LHCN-M2 (cell line): ENCODE measurements around the gene CNST. TPM values are rescaled to one million over a fixed set of nuclear protein-coding genes. Genes with fewer than 3 reads are reported as not detected.
"Not testable (repeated sequence)": the region's sequence is repeated elsewhere in the genome, so short reads cannot be mapped to it uniquely, and the experiment has no call there.

ENCODE experiments used
- DNase-seq: peaks from one replicate; pipeline ENCODE4 v3.0.0-alpha.2; 2012; ENCODE audit warnings: low read depth
- total RNA-seq: library from RNA; depleted of rRNA; stranded (reverse); fragments of >200 nt; gene quantifications from 2 replicates; pipeline ENCODE4 v1.2.3, GENCODE V29; 2014

The CNST gene
- total RNA-seq, 1 experiment from 2014 or later = 16.4 TPM

- DNase-seq = no peak
These were observed 107.8 kb downstream of the CNST start for GRCh38 chr1:246674049-246674448.

- DNase-seq = no peak
These were observed 111.6 kb downstream of the CNST start for GRCh38 chr1:246677842-246678241.

DNA sequence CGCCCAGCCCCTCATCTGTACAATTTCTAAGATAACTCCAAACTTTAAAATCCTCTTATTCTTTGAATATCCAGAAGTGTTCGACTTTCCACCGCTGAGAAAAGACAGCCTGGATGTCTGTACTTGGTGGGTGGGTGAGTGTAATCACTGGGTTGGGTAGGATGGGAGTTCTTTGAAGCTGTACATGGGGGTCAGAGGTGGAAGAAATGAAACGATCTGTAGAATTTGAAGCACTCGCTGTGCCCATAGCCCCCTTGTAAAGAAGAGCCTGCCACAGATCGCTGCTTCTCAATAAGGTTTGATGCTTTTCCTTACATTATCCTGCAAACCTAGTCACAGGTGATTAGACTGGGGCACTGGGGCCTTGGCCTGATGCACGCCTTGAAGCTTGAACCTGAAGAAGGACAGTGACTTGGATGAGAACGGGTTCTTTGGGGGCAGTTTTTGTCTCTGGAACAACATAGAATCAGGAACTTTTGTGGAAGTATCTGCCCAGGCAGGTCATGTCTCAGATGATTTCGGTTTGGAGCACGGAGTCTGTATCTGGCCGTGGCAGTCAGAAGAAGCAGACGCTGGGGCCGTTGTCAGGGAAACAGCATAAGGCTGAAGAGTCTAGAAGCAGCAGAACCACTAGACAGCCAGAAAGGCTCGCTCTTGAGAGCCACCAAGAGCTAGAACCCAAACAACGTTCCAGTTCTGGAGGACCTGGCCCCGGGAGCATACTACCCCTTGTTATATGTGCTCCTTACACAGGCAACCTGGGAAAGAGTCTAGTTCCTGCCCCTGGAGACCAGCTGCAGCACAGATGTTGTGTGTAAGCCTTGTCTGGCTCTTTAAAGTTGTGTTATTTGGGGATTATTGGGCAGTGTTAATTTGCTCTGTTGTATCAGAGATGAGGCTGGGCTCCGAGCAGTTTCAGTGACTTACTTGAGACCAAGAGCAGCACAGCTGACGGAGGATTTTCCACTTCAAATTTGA is 112.8 kb downstream of the CNST start:
- DNase-seq = no peak

- DNase-seq = no peak
These were observed 113.5 kb downstream of the CNST start for GRCh38 chr1:246679794-246680177.

DNA sequence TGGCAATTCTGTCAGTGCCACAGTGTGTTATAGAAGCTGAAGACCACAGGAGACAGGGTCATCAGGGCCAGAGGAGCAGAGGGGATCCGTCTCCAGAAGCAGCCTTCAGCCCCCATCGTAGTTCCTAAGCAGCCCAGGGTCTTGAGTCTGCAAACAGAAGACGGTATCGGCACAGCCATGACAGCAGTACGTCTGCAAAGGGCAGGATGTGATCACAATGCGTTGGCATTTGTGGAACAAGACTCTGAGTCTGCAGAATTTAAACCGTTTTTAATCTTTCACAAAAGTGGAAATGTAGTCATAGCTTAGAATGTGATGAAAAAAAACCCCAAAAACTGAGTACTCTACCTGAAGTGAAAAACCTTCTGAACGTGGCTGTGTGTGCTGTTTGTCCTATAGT is 113.9 kb downstream of the CNST start:
- DNase-seq = no peak

DNA sequence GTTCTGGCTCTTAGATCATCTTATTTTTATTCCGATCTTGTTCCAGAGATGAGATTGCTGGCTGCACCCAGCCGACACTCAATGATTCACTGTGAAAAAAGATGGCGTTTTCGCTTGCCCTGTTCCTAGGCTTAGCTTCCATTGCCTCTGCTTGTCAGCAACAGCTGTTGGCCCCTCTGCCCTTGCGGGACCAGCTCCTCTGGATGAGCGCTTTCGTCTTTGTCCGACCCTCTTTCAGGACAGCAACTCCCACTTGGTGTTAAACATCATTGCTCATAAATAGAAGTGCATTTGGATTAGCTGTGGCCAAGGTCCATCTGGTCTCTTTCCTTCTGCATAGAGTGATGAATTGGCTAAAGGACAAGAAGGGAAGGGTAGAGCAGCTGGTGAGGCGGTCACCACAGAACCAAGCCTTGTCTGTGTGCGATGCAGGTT is 114.5 kb downstream of the CNST start:
- DNase-seq = peak; percentile 61

GRCh38 chr1:246681900-246682895 is 115.9 kb downstream of the CNST start:
- DNase-seq = no peak

DNA sequence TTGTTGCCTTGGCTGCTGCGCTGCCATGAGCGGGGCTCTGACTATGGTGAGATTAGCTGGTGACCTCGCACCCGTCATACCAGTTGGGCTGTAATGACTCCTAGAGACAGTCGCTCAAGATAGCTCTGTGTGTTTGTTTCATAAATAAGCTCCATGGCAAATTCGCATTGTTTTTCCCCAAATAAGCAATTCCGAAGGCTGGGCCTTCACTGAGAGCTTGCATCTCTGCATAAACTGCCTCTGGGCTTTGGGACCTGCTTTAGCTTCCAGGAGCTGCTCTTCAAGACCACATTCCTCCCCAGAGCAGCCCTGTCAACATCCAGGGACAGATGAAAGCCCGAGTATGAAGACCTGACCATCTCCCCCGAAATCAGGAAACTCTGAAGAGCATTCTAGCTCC is 117.3 kb downstream of the CNST start:
- DNase-seq = no peak

- DNase-seq = no peak
These were observed 120.7 kb downstream of the CNST start for GRCh38 chr1:246687002-246687401.

- DNase-seq = peak; percentile 75
These were observed 123.3 kb downstream of the CNST start for GRCh38 chr1:246689409-246690008.

DNA sequence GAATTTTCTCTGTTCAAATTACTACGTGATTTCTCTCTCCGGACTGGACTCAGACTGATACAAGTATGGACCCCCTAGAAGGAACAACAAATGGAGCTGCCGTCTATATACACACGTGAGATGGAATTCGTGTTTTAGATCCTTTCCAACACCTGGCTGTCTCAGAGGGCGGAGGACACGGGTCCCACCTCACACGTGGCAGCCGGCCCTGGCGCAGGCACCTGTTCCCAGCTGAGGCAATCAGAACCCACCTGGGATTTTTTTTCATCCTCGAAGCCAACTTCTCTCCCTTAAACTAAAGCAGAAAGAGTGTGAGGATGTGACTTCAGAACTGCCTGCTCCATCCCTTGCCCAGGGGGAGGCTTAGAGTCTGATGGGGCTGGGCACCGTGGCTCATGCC is 123.8 kb downstream of the CNST start:
- DNase-seq = no peak

DNA sequence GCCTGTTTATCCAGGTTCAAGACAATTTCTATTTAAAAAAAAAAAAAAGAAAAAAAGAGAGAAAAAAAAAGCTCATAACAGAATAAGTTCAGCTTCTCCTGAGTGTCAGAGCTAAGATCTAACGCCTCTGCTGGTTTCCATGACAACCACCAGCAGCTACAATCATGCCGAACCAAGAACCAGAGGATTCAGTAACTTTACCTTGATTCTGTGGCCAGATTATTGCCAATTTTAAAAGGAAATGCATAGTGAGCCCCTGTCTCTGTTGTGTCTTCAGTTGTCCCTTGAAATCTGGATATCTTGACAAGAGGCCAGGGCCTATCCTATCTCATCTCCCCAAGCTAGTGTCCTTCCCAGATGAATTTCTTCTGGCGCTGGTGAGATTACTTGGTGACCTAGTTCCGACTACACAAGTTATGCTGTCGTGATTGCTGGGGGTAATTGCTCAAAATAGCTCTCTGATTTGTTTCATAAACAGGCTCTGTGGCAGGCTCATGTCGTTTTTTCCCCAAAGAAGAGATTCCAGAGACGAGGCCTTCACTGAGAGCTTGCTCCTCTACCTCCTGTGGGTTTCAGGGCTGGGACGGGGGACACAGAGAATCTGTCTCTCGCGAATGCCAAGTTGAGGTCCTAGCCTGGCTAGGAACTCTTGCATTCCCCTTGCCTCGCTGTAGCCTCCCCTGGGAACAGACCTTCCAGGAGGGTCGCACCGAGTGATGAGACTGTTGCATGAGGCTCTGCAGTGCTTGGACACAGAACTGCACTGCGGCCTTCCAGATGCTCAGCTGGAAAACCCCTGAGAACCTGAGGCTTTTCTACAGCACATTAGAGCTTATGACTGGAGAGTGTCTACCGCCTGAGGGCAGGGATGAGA is 125.6 kb downstream of the CNST start:
- no peak for DNase-seq

DNA sequence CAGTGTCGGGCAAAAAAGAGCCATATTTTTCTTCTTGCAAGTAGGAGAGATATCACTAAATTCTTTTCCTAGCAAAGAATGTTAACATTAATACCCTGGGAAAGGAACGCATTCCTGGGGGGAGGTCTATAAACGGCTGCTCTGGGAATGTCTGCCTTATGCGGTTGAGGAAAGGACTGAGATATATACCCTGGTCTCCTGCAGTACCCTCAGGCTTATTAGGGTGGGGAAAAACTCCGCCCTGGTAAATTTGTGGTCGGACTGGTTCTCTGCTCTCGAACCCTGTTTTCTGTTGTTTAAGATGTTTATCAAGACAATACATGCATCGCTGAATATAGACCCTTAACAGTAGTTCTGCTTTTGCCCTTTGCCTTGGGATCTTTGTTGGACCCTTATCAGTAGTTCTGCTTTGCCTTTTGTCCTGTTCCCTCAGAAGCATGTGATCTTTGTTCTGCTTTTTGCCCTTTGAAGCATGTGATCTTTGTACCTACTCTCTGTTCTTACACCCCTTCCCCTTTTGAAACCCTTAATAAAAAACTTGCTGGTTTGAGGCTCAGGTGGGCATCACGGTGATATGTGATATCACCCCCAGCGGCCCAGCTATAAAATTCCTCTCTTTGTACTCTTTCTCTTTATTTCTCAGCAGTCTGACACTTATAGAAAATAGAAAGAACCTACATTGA is 128.1 kb downstream of the CNST start:
- DNase-seq = not testable (repeated sequence)

DNA sequence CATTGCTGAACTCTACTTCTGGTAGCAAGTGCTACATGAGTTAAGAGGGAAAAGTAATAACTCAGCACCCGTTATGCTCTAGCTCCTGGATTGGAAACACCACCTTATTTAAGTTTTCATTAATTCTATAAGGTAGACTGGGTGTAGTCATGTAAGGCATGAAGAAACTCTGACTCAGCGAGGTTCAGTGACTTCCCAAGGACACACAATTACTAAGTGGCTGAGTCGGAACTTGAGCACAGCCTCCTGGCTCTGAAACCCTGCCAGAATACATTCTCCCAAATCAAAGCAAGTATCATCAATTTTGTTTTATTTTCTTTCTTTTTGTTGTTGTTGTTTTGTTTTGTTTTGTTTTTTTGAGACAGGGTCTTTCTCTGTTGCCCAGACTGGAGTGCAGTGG is 128.9 kb downstream of the CNST start:
- no peak for DNase-seq

GRCh38 chr1:246695666-246696065 is 129.4 kb downstream of the CNST start:
- DNase-seq = no peak

DNA sequence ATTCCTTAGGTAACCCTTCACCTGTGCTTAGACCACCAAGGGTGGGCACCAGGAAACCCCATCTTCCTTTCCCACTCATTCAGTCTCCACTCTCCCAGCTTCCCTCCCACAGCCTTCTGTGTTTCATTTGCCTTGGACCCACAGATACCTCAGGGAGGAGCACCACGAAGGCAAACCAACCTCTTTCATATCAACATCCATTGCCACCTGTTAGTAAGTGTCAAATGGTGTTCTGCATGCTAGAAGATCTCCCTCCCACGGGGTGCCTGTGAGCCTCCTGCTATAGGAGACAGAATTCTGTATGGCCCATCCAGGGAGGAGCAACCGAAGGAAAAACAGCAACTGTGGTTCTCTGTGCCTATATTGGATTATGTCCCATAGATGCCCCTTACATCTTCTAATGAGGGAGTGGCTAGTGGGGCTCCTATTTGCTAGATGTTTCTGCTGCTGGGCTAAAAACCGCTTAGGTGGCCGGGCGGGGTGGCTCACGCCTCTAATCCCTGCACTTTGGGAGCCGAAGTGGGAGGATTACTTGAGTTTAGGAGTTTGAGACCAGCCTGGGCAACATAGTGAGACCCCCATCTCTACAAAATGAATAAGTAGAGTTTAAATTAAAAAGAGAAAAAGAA is 132.3 kb downstream of the CNST start:
- DNase-seq = peak; percentile 49

DNA sequence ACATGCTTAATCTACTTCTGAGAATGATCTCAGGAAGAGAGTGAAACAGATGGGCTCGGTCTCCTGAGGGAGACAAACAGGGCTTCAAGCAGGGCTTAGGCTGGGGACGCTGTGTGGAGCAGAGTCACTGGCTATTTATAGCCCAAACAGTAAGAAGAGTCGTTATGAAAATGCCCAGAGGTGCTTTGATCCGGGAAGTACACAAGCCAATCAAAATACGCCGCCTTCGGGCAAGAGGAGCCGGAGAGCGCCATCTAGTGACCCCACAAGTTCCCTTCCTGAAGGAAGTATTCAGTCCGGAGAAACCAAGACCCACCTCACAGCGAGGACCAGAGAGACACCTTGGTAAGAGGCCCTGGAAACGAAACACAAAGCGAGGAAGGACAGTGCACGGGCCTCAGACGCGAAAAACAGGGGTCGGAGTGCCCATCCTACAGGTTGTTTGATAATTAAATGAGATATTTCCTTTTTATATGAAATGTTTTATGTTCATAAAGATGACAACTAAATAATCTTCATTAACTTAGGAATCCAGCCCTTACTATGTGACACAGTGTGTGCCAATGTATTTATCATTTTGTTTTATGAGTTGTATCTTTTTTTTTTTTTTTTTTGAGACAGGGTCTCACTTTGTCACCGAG is 133.0 kb downstream of the CNST start:
- peak; percentile 93 for DNase-seq

- DNase-seq = no peak
These were observed 137.3 kb downstream of the CNST start for GRCh38 chr1:246703581-246703980.

DNA sequence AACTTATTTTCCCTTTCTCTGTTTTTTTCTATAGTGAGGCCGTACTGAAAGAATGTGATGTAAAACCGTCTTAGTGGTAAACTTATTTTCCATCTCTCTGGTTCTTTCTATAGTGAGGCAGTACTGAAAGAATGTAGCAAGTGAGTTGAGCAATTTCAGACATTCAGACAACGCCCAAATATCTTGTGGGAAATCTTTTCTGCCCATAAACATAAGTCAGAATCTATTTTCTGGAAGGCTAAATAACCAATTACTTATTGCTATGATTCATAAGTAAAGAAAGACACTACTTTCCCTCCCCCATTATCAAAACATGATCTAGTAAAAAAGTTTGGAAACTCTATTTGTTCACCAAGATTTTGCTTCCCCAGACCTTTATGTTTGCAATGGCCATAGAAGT is 139.1 kb downstream of the CNST start:
- peak; percentile 78 for DNase-seq
